H1 (cell line): ENCODE measurements around the gene ABCD4. TPM values are rescaled to one million over a fixed set of nuclear protein-coding genes. Genes with fewer than 3 reads are reported as not detected.

Experiments used
- CTCF ChIA-PET: fragments of 300-600 bp; sonication (Branson Sonifier 250); formaldehyde crosslinking; loops from one replicate; lab custom pipeline; 2021; ENCODE audit not compliant: partially characterized antibody; lab: Charles Lee
- POLR2A ChIA-PET: fragments of 300-600 bp; sonication (Branson Sonifier 250); formaldehyde crosslinking; loops from one replicate; lab custom pipeline; 2021; ENCODE audit warnings: inconsistent platforms; ENCODE audit not compliant: partially characterized antibody; lab: Charles Lee
- DNase-seq, 2 experiments: peaks; one replicate each; pipeline versions ENCODE4 v3.0.0 to v3.0.0-alpha.2; 2010 to 2022; ENCODE audit warnings: low spot score in 2 of 2, low read depth in 1 of 2, mixed read lengths in 1 of 2
- FAIRE-seq: peaks from 2 replicates; lab custom pipeline; 2011; peaks lifted over from hg19 to GRCh38; lab: Jason Lieb, UNC
- H2AFZ ChIP-seq: 2 replicates; pipeline ENCODE4 v1.8.1; 2012; ENCODE audit warnings: low read length, inconsistent platforms
- H2AK5ac ChIP-seq: 2 replicates; pipeline ENCODE4 v1.6.1; 2013; ENCODE audit warnings: low read depth, low read length
- H2BK120ac ChIP-seq: replicated peaks from 2 replicates; pipeline ENCODE3; 2013; ENCODE audit warnings: low read depth, low read length, inconsistent platforms
- H2BK12ac ChIP-seq: 2 replicates; pipeline ENCODE4 v1.6.1; 2013; ENCODE audit warnings: low read depth, low read length
- H2BK15ac ChIP-seq: 2 replicates; pipeline ENCODE4 v1.6.1; 2013; ENCODE audit warnings: low read length
- H2BK20ac ChIP-seq: 2 replicates; pipeline ENCODE4 v1.6.1; 2013; ENCODE audit warnings: low read length
- H2BK5ac ChIP-seq: 2 replicates; pipeline ENCODE4 v1.6.1; 2013; ENCODE audit warnings: low read depth, low read length
- H3K14ac ChIP-seq: 2 replicates; pipeline ENCODE4 v1.6.1; 2013; ENCODE audit warnings: inconsistent platforms; ENCODE audit not compliant: insufficient read length
- H3K18ac ChIP-seq: 2 replicates; pipeline ENCODE4 v1.6.1; 2013; ENCODE audit warnings: low read length; ENCODE audit errors: extremely low read depth
- H3K23ac ChIP-seq: 2 replicates; pipeline ENCODE4 v1.6.1; 2013; ENCODE audit warnings: inconsistent platforms; ENCODE audit not compliant: insufficient read length
- H3K23me2 ChIP-seq: 2 replicates; pipeline ENCODE4 v1.6.1; 2013; ENCODE audit warnings: low read depth, low read length
- H3K27ac ChIP-seq: 2 replicates; pipeline ENCODE4 v1.6.1; 2011; ENCODE audit warnings: low read depth, low read length, inconsistent platforms
- H3K27me3 ChIP-seq, 4 experiments: replicated peaks in 1 of 4; 1 replicate in 1 of 4; 2 replicates in 3 of 4; pipeline versions ENCODE4 v1.6.1 to v1.8.1; 2011 to 2013; ENCODE audit warnings: low read length in 3 of 4, mild to moderate bottlenecking in 3 of 4, inconsistent platforms in 2 of 4, mixed read lengths in 2 of 4, moderate library complexity in 1 of 4; ENCODE audit not compliant: control insufficient read depth in 3 of 4, insufficient read depth in 3 of 4; ENCODE audit errors: extremely low read depth in 1 of 4
- H3K36me3 ChIP-seq, 4 experiments: 2 replicates each; pipeline versions ENCODE4 v1.6.1 to v1.8.1; 2011 to 2013; ENCODE audit warnings: mild to moderate bottlenecking in 4 of 4, low read length in 3 of 4, moderate library complexity in 2 of 4, control low read depth in 1 of 4, inconsistent platforms in 1 of 4; ENCODE audit not compliant: insufficient read depth in 4 of 4, control insufficient read depth in 2 of 4
- H3K4ac ChIP-seq: replicated peaks from 2 replicates; pipeline ENCODE3; 2013; ENCODE audit warnings: low read length, low read depth, mixed read lengths, inconsistent platforms; ENCODE audit not compliant: insufficient read length
- H3K4me1 ChIP-seq, 4 experiments: replicated peaks in 1 of 4; 1 replicate in 1 of 4; 2 replicates in 3 of 4; pipeline versions ENCODE4 v1.6.1 to v1.8.1; 2011 to 2013; ENCODE audit warnings: low read length in 3 of 4, inconsistent platforms in 2 of 4, mixed read lengths in 1 of 4; ENCODE audit not compliant: insufficient read depth in 4 of 4, control insufficient read depth in 3 of 4
- H3K4me2 ChIP-seq, 2 experiments: 2 replicates each; pipeline versions ENCODE4 v1.6.1 to v1.8.1; 2011 to 2013; ENCODE audit warnings: low read depth in 2 of 2, low read length in 2 of 2, control low read depth in 1 of 2, inconsistent platforms in 1 of 2, mild to moderate bottlenecking in 1 of 2; ENCODE audit not compliant: insufficient read depth in 1 of 2
- H3K4me3 ChIP-seq, 4 experiments: fragments of 200-600, 300-600 bp in 1 of 4; sonication (generic), shearing (Covaris generic), sonication (Bioruptor Twin) in 1 of 4; 2 replicates each; pipeline versions ENCODE4 v1.5.1 to v1.8.1; 2011 to 2016; ENCODE audit warnings: low read length in 4 of 4, low read depth in 3 of 4, control low read depth in 2 of 4, inconsistent platforms in 2 of 4, mild to moderate bottlenecking in 2 of 4, mixed read lengths in 1 of 4, moderate library complexity in 1 of 4; ENCODE audit not compliant: insufficient read depth in 2 of 4; ENCODE audit errors: extremely low read depth in 1 of 4
- H3K56ac ChIP-seq: replicated peaks from 2 replicates; pipeline ENCODE3; 2013; ENCODE audit warnings: low read depth, mild to moderate bottlenecking, mixed read lengths, low read length, inconsistent platforms; ENCODE audit not compliant: insufficient read length
- H3K79me1 ChIP-seq: 2 replicates; pipeline ENCODE4 v1.6.1; 2013; ENCODE audit warnings: low read depth, low read length, control low read depth
- H3K79me2 ChIP-seq, 2 experiments: 2 replicates each; pipeline versions ENCODE4 v1.6.1 to v1.8.1; 2012 to 2013; ENCODE audit warnings: low read length in 2 of 2, mild to moderate bottlenecking in 2 of 2, inconsistent platforms in 1 of 2; ENCODE audit not compliant: insufficient read depth in 2 of 2, control insufficient read depth in 1 of 2
- H3K9ac ChIP-seq, 4 experiments: replicated peaks in 1 of 4; 1 replicate in 1 of 4; 2 replicates in 3 of 4; pipeline versions ENCODE4 v1.6.1 to v1.8.1; 2011 to 2013; ENCODE audit warnings: low read depth in 3 of 4, low read length in 3 of 4, control low read depth in 2 of 4, mild to moderate bottlenecking in 2 of 4, moderate library complexity in 2 of 4, inconsistent platforms in 1 of 4; ENCODE audit errors: extremely low read depth in 1 of 4
- H3K9me3 ChIP-seq, 2 experiments: 2 replicates each; pipeline versions ENCODE4 v1.6.1 to v1.8.1; 2012 to 2013; ENCODE audit warnings: mild to moderate bottlenecking in 2 of 2, moderate library complexity in 2 of 2, control low read depth in 1 of 2, inconsistent platforms in 1 of 2, low read depth in 1 of 2, low read length in 1 of 2, mixed read lengths in 1 of 2; ENCODE audit not compliant: insufficient read depth in 2 of 2
- H4K20me1 ChIP-seq, 2 experiments: replicated peaks in 1 of 2; 2 replicates each; pipeline versions ENCODE3 to v1.8.1; 2011 to 2013; ENCODE audit warnings: inconsistent platforms in 2 of 2, low read length in 2 of 2, mild to moderate bottlenecking in 1 of 2; ENCODE audit not compliant: insufficient read depth in 2 of 2, control insufficient read depth in 1 of 2
- H4K5ac ChIP-seq: 2 replicates; pipeline ENCODE4 v1.6.1; 2013; ENCODE audit warnings: low read length, low read depth, mixed read lengths, inconsistent platforms; ENCODE audit not compliant: insufficient read length
- H4K8ac ChIP-seq: 2 replicates; pipeline ENCODE4 v1.8.0; 2013; ENCODE audit warnings: mild to moderate bottlenecking, moderate library complexity, low read length, inconsistent platforms; ENCODE audit not compliant: insufficient read depth; ENCODE audit errors: extremely low read depth
- H4K91ac ChIP-seq: replicated peaks from 2 replicates; pipeline ENCODE3; 2013; ENCODE audit warnings: low read length, mixed read lengths, inconsistent platforms; ENCODE audit not compliant: insufficient read length
- CBX8 ChIP-seq: fragments of 300-800, 300-1000 bp; sonication (generic); IDR thresholded peaks from 2 replicates; pipeline ENCODE4 v1.7.1; 2016; ENCODE audit warnings: low read depth, low read length, borderline replicate concordance
- JUN ChIP-seq: IDR thresholded peaks from 2 replicates; pipeline ENCODE4 v1.6.1; 2011; ENCODE audit warnings: low read depth, mild to moderate bottlenecking, improper control_type of control experiment, low read length
- KDM4A ChIP-seq: IDR thresholded peaks from one replicate; pipeline ENCODE4 v1.7.1; 2012; ENCODE audit warnings: low read depth, mild to moderate bottlenecking, moderate library complexity, low read length, inconsistent platforms; ENCODE audit not compliant: severe bottlenecking
- RBBP5 ChIP-seq: IDR thresholded peaks from 2 replicates; pipeline ENCODE4 v1.7.1; 2012; ENCODE audit warnings: low read depth, mild to moderate bottlenecking, inconsistent platforms, low read length, moderate library complexity, borderline replicate concordance
- RFX5 ChIP-seq: IDR thresholded peaks from 2 replicates; pipeline ENCODE4 v1.6.1; 2011; ENCODE audit warnings: low read depth, low read length, improper control_type of control experiment, borderline replicate concordance
- SIRT6 ChIP-seq: IDR thresholded peaks from one replicate; pipeline ENCODE4 v1.7.1; 2012; ENCODE audit warnings: low read length, inconsistent platforms
- TBP ChIP-seq: IDR thresholded peaks from 2 replicates; pipeline ENCODE4 v1.6.1; 2011; ENCODE audit warnings: low read depth, low read length, improper control_type of control experiment
- WGBS, 2 experiments: shearing (Covaris generic) in 1 of 2; methylation state at CpG; one replicate each; pipeline versions ENCODE4 v1.1.6 to v1.1.7; 2013 to 2015; ENCODE audit warnings: low lambda C conversion rate in 2 of 2, mixed read lengths in 2 of 2, inconsistent platforms in 1 of 2, low coverage in 1 of 2, missing lambda C conversion rate in 1 of 2; ENCODE audit not compliant: insufficient replicate concordance in 2 of 2, insufficient coverage in 1 of 2, insufficient read length in 1 of 2; ENCODE audit errors: extremely low coverage in 1 of 2, missing lambda C conversion rate in 1 of 2; 5-methylcytosine and 5-hydroxymethylcytosine counted together
- polyA plus RNA-seq, 7 experiments: library from polyadenylated mRNA; depleted of rRNA in 3 of 7; stranded (reverse) in 5 of 7; unstranded in 2 of 7; fragments of >200 nt in 5 of 7; fragments of 200-250 nt in 2 of 7; gene quantifications; 1 replicate in 5 of 7; 2 replicates in 1 of 7; 4 replicates in 1 of 7; pipeline versions ENCODE4 v1.2.1 to v1.2.3, GENCODE V29; 2011 to 2013; ENCODE audit warnings: missing spikeins in 2 of 7, mixed read lengths in 2 of 7
- total RNA-seq: library from RNA; stranded (reverse); fragmentation: NEBNext Ultra II Directional; extraction: Animal tissue kit (Norgen Biotek cat#: 25700); gene quantifications from 2 replicates; pipeline ENCODE4 v1.2.1, GENCODE V29; 2021
- TF ChIP-seq, protein P1 (sequence below): IDR thresholded peaks from 2 replicates; pipeline ENCODE4 v1.6.1; 2012; ENCODE audit warnings: inconsistent platforms
- TF ChIP-seq, protein P2 (sequence below): IDR thresholded peaks from 2 replicates; pipeline ENCODE4 v1.6.1; 2011; ENCODE audit warnings: low read depth, mild to moderate bottlenecking, low read length; ENCODE audit not compliant: insufficient read depth

The ABCD4 gene
- total and polyA plus RNA-seq, 2 of the 8 experiments (the other 6 are each of a cell fraction or from before 2014, with no cell fraction given), result 47.9 to 97.7 TPM

DNA sequence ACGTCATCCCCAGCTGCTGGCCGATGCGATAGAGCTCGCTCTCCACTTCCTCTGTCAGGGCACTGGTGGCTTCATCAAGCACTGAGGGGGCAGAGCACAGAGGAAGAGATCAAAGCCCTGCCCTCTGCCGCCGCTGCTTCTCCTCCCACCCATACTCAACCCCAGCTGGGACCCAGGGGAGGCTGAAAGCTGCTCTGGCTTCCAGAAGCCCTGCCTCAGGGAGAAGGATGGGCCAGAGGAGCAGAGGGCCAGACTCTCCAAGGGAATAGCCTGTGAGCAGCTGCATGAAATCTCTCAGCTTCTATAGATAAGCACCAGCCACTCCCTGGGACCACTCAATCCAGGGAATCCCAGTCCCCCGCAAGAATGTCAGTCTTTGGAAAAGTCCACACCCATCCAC lies 16.0 kb downstream of the ABCD4 start:
- CTCF ChIA-PET, result interaction anchor here (0.5 to 15.9 kb wide), 6 partner anchors 9 to 192 kb away, joined by 3 to 214 read pairs (median 4); partner anchors contain the start of gene ABCD4

More for the DNA sequence above, 16.0 kb downstream of the ABCD4 start:
- H3K4me2 ChIP-seq, result no peak overlapping the region
- no peaks in the 10 kb centered on the region for H3K79me2 ChIP-seq
- POLR2A ChIA-PET, result interaction anchor here (1.2 to 2.4 kb wide), 4 partner anchors 9 to 16 kb away, joined by 4 to 11 read pairs (median 6); partner anchors contain the start of gene ABCD4
- no peak overlapping the region for H4K5ac ChIP-seq
- no peak overlapping the region for H3K9ac ChIP-seq
- H4K8ac ChIP-seq, result peak overlapping the region; percentile 15; the same call in 1 of the 2 replicates
- H2BK15ac ChIP-seq, result no peak overlapping the region
- H3K56ac ChIP-seq, result no peak overlapping the region
- 96% methylated on average over 7 of the region's 7 CpGs; no CpG with 5 or more reads in 1 of the 2 experiments for WGBS, 2 experiments
- H3K9me3 ChIP-seq, result no peaks in the 10 kb centered on the region
- H3K79me1 ChIP-seq, result no peaks in the 10 kb centered on the region; the same call in 1 of the 2 replicates
- no peak overlapping the region for H2BK20ac ChIP-seq
- H2BK120ac ChIP-seq, result no peak overlapping the region
- peaks cover 38 to 77% (median 70%) of the 10 kb centered on the region in 4 experiments for H3K36me3 ChIP-seq
- H2BK12ac ChIP-seq, result no peak overlapping the region
- H3K4ac ChIP-seq, result no peak overlapping the region
- H2AFZ ChIP-seq, result no peak overlapping the region
- H3K27ac ChIP-seq, result no peak overlapping the region
- peaks cover 2 to 6% of the 10 kb centered on the region in 2 experiments for H4K20me1 ChIP-seq
- no peaks in the 10 kb centered on the region; a peak in 1 of 7 replicates for H3K27me3 ChIP-seq
- no peak overlapping the region for H3K18ac ChIP-seq
- TF ChIP-seq TBP (no peak), KDM4A (no peak), RBBP5 (no peak), CBX8 (no peak), SIRT6 (no peak), RFX5 (no peak), JUN (no peak)
- TF ChIP-seq, protein P1, sequence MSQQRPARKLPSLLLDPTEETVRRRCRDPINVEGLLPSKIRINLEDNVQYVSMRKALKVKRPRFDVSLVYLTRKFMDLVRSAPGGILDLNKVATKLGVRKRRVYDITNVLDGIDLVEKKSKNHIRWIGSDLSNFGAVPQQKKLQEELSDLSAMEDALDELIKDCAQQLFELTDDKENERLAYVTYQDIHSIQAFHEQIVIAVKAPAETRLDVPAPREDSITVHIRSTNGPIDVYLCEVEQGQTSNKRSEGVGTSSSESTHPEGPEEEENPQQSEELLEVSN, result no peak
- TF ChIP-seq, protein P2, sequence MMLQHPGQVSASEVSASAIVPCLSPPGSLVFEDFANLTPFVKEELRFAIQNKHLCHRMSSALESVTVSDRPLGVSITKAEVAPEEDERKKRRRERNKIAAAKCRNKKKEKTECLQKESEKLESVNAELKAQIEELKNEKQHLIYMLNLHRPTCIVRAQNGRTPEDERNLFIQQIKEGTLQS, result no peak
- H3K14ac ChIP-seq, result no peak overlapping the region
- FAIRE-seq (no peak), DNase-seq (no peak)
- no peak overlapping the region for H3K23ac ChIP-seq
- H2AK5ac ChIP-seq, result no peak overlapping the region
- no peak overlapping the region for H4K91ac ChIP-seq
- no peaks in the 10 kb centered on the region for H3K23me2 ChIP-seq
- H3K4me3 ChIP-seq, result no peak overlapping the region
- no peak overlapping the region for H2BK5ac ChIP-seq
- H3K4me1 ChIP-seq, result no peaks in the 10 kb centered on the region
